Activated naive CD4-positive, alpha-beta T cell treated with anti-CD3 and anti-CD28 coated beads, Interleukin-2, amount 50 U/mL, for 24 hours (primary cell): ENCODE measurements around the gene TXNRD2.

Source experiments
- H3K27ac Mint-ChIP-seq: one replicate; pipeline ENCODE4 v1.8.0; 2021; ENCODE audit warnings: mild to moderate bottlenecking, mixed read lengths
- H3K27me3 Mint-ChIP-seq: one replicate; pipeline ENCODE4 v1.8.0; 2021; ENCODE audit warnings: mixed read lengths
- H3K36me3 Mint-ChIP-seq: one replicate; pipeline ENCODE4 v1.8.0; 2021; ENCODE audit warnings: mixed read lengths
- H3K4me1 Mint-ChIP-seq: one replicate; pipeline ENCODE4 v1.8.0; 2021; ENCODE audit warnings: mixed read lengths
- H3K4me3 Mint-ChIP-seq: one replicate; pipeline ENCODE4 v1.8.0; 2021; ENCODE audit warnings: mild to moderate bottlenecking, mixed read lengths
- H3K9me3 Mint-ChIP-seq: one replicate; pipeline ENCODE4 v1.8.0; 2021; ENCODE audit warnings: mixed read lengths

Gene TXNRD2

DNA sequence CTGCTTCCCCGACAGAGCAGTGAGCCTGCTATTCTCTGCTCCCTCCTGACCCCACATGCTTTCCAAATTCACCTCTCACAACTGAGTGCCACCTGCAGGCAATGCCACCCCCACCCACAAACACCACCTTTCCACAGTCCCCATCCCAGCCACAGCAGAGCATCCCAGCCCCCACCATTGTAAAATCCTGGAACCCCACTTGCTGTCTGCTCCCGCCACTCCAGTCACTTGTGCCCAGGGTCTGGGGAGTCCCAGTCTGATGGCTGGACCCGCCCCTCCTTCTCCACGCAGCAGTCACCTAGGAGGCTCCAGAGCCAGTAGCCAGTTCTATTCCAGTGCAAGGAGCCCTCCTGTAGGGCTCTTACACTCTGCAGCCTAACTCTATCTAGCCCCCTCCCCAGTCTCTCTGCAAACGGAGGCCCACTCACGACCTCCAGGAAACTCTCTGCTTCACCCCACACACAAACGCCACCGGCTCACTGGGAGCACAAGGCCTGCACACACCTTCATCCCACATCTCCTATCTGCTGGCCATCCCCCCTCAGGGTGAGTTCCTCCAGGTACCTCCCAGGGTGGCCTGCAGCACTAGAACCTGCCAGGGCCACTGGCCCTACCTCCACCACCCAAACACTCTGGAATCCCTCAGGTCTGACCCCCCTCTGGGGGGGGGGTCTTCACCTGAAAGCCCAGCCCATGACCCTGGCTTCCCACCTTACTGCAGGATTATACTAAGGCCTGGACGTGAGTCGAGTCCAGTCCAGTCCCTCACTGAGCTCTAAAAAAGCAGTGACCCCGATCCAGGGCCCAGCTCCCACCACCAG, 88.3 kb downstream of the TXNRD2 start:
- Mint-ChIP-seq H3K27me3 (no peaks in the 10 kb centered on the region), H3K4me3 (peak overlapping the region; percentile 97), H3K36me3 (peaks cover 3% of the 10 kb centered on the region), H3K27ac (peak overlapping the region; percentile 87), H3K4me1 (peaks cover 61% of the 10 kb centered on the region), H3K9me3 (no peaks in the 10 kb centered on the region)

DNA sequence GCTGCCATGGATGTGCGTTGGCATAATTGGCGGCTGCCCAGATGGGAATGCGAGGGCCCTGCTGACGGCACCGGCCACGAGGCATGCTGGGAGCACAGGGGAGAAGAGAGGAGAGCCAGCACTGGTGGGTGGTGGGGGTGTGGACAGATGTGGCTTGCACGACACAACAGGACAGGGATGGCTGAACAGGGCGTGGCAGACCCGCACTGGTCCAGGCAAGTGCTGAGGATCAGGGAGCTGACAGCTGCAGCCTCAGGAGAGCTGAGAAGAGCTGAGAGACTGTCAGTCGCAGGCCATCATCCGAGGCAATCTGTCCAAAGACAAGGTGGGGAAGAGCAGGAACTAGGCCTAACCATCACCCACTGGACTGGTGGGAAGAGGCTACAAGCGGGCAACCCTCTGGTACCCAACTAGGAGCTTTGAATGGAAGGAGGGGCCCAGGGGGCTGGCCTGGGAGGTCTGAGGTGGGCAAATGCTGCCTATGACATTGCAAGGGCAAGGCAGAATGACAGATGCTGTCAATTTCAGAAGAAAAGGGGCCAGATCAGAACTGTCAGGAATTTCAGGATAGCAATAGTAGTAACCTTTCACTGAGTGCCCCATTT, 89.3 kb downstream of the TXNRD2 start:
- Mint-ChIP-seq H3K27me3 (no peaks in the 10 kb centered on the region), H3K9me3 (no peaks in the 10 kb centered on the region), H3K4me3 (peak overlapping the region; percentile 97), H3K4me1 (peaks cover 57% of the 10 kb centered on the region), H3K27ac (no peak overlapping the region), H3K36me3 (peaks cover 2% of the 10 kb centered on the region)

GRCh38 chr22:19851291-19852176, 90.1 kb downstream of the TXNRD2 start:
- peak overlapping the region; percentile 24 for H3K4me3 Mint-ChIP-seq
- peaks cover 2% of the 10 kb centered on the region for H3K36me3 Mint-ChIP-seq
- H3K27me3 Mint-ChIP-seq, result no peaks in the 10 kb centered on the region
- H3K27ac Mint-ChIP-seq, result no peak overlapping the region
- peaks cover 50% of the 10 kb centered on the region for H3K4me1 Mint-ChIP-seq
- no peaks in the 10 kb centered on the region for H3K9me3 Mint-ChIP-seq

DNA sequence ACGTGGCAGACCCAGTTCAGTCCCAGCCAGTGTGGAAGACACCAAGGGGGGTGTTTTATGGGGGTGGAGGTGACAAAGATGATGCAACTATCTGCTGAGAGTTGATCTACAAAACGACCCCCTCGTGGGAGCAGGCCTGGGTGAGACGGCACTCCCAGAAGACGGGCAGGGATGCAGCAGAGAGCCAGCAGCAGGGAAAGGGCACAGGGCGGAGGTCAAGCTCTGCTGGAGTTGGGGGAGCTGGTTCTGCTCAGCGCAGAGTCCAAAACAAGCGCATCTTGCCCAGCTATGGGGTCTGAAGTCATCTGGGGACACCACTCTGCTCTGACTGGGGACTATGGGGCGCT, 90.9 kb downstream of the TXNRD2 start:
- H3K4me1 Mint-ChIP-seq, result peaks cover 50% of the 10 kb centered on the region
- peaks cover 2% of the 10 kb centered on the region for H3K36me3 Mint-ChIP-seq
- no peaks in the 10 kb centered on the region for H3K27me3 Mint-ChIP-seq
- no peak overlapping the region for H3K4me3 Mint-ChIP-seq
- no peak overlapping the region for H3K27ac Mint-ChIP-seq
- no peaks in the 10 kb centered on the region for H3K9me3 Mint-ChIP-seq

DNA sequence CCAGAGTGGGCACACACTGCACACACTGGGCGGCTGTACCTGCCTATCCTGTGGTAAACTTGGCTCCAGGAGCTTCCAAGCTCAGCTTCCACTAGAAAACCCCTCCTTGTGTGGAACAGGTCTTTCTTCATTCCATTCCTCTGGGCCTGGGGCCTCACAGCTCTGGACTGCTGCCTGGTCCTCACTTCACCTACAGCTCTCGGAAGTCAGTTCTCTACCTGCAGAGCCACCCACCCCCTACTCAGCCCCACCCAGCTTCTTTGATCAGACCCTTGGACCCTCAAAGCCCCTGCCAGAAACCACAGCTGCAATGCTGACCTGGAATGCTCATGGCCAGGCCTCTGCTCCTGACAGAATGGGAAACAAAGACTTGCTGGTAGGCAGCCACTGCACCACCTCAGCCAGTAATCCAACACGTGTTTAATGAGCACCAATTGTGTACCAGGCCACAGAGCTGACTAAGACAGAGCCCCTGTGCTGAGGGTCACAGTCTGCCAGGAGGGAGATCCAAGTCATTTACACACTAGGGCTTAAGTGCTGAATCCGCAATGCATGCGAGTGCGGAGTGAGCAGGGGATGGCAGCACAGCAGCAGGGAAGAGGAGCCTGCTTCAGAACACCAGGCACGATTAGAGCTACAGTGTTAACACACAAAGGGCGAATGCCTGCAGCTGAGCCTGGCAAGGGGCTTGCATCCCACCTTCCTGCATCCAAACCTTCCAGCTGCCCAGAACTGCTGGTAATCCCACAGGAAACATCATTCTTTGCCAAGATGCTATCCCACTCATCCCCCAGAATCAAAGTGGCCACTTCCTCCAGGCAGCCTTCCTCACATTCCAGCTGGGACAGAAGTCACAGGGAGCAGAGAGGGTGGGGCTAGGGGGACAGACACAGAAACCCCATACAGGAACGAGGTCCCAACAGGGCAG, 91.5 kb downstream of the TXNRD2 start:
- H3K4me1 Mint-ChIP-seq, result peaks cover 55% of the 10 kb centered on the region
- H3K9me3 Mint-ChIP-seq, result no peaks in the 10 kb centered on the region
- H3K4me3 Mint-ChIP-seq, result peak overlapping the region; percentile 23
- no peaks in the 10 kb centered on the region for H3K27me3 Mint-ChIP-seq
- peaks cover 2% of the 10 kb centered on the region for H3K36me3 Mint-ChIP-seq
- H3K27ac Mint-ChIP-seq, result peak overlapping the region; percentile 70

DNA sequence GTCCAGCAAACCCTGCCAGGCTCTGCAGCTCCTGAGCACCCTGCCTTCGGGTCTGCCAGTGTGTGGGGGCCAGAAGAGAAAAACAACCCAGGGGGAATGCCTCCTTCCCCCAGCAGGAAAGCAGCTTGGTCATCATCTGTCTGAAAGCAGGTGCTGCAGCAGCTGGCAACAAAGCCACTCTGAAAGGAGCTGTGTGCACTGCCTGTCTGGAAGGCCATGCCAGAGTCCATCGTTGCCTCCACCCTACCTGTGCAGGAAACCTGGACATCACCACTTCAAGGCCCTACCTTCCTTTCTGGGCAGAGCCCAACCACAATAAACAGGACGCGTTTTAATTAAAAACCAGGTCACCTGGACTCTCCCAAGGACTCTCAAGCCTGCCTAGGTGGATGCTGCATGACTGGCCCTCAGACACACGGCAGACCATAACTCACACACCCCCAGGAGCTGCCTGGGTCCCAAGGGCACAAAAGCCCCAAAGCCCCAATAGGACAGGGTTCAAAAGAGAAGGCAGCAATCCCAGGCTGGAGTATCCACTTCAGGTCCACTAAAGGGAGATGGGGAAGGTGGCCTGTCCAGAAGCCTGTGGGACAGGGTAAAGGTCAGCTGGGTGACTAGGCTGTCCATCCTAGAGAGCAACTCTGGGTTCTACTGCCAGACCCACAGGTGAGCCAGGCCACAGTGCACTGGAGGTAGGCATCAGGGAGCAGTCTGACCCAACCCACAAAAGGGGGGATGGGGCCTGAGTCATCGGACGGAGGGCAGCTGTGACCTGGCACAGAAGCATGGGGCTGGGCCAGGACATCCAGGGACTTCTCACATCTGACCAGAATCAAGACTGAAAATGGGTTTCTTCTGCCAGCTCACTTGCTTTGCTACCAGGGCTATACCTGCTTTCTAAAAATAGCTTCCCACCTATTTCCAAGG, 93.1 kb downstream of the TXNRD2 start:
- Mint-ChIP-seq H3K36me3 (peaks cover 2% of the 10 kb centered on the region), H3K27me3 (no peaks in the 10 kb centered on the region), H3K9me3 (no peaks in the 10 kb centered on the region), H3K27ac (no peak overlapping the region), H3K4me1 (peaks cover 62% of the 10 kb centered on the region), H3K4me3 (no peak overlapping the region)

DNA sequence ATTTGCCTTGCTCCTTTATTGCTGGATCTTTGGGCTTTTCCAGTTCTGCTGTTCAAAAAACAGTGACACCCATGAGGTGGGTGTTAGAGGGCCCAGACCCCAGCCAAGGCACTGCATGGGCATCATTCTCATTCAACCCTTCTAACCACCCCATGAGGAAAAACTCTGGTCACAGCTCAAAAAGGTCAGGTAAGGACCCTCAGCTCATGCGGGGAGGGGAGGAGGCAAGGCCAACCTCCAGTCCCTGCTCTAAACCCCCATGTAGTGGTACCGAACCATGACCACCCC, 94.3 kb downstream of the TXNRD2 start:
- no peaks in the 10 kb centered on the region for H3K27me3 Mint-ChIP-seq
- peaks cover 2% of the 10 kb centered on the region for H3K36me3 Mint-ChIP-seq
- H3K4me3 Mint-ChIP-seq, result no peak overlapping the region
- H3K4me1 Mint-ChIP-seq, result peaks cover 49% of the 10 kb centered on the region
- H3K27ac Mint-ChIP-seq, result no peak overlapping the region
- H3K9me3 Mint-ChIP-seq, result no peaks in the 10 kb centered on the region

- Mint-ChIP-seq H3K4me1 (peaks cover 46% of the 10 kb centered on the region), H3K27ac (no peak overlapping the region), H3K4me3 (no peak overlapping the region), H3K36me3 (no peaks in the 10 kb centered on the region), H3K27me3 (no peaks in the 10 kb centered on the region), H3K9me3 (no peaks in the 10 kb centered on the region)
These were observed 94.8 kb downstream of the TXNRD2 start for GRCh38 chr22:19846620-19847344.

GRCh38 chr22:19845054-19845722, 96.4 kb downstream of the TXNRD2 start:
- no peak overlapping the region for H3K4me3 Mint-ChIP-seq
- H3K27me3 Mint-ChIP-seq, result no peaks in the 10 kb centered on the region
- H3K36me3 Mint-ChIP-seq, result no peaks in the 10 kb centered on the region
- no peak overlapping the region for H3K27ac Mint-ChIP-seq
- peaks cover 49% of the 10 kb centered on the region for H3K4me1 Mint-ChIP-seq
- H3K9me3 Mint-ChIP-seq, result no peaks in the 10 kb centered on the region

DNA sequence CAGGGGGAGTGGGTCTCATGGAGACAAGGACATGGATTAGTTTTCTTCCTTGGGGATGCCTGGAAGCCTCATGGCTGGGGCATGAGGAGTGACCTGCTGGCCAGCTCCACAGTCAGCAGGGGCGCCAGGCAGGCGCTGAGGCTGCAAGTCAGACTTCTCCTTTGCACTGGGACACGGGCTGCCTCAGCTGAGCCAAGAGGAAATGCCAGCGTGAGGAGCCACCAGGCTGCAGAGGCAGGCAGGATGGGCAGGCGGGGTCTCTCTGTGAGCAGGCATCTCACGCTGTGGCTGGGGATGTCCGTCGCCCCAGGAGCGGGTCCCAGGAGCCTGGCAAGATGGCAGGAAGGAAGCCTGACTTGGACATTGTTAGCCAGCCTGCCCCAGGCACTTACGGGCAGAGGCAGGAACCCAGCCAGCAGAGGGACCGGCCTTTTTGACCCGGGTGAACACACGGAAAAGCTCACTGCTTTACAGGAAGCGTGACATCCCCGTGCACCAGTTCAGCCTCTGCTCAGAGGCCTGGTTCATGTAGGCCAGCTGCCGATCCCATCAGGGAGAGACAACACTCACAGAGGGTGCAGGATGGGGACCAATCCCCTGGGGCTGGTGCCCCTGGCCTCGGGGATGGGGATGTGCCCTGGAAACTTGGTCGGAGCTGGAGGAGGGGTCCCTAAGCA, 97.1 kb downstream of the TXNRD2 start:
- Mint-ChIP-seq H3K4me3 (peak overlapping the region; percentile 52), H3K27ac (peak overlapping the region; percentile 23), H3K9me3 (no peaks in the 10 kb centered on the region), H3K4me1 (peaks cover 45% of the 10 kb centered on the region), H3K27me3 (no peaks in the 10 kb centered on the region), H3K36me3 (no peaks in the 10 kb centered on the region)

DNA sequence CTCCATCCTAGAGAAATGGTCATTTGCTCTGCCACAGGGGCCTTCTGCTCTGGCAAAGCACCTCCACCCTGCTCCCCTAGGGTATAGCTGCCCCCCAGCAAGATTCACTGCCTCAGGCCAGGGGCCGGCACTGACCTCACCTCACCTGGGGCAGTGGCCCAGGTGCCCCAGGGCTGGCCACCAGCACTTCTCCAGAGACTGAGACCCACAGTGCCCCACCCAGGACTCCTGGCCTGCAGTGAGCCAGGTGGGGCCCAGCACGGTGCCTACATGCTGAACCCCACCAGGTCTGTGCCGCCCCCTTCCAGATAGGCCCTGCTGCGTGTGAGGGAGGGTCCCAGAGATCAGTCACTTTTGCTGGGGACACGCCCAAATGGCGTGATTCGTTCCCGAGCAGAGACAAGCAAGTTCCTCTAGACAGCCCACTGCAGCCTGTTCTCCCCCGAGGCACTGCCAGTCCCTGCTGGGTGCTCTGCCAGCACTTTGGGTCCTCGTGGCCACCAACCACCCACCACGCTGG, 97.7 kb downstream of the TXNRD2 start:
- H3K4me1 Mint-ChIP-seq, result peaks cover 46% of the 10 kb centered on the region
- no peak overlapping the region for H3K4me3 Mint-ChIP-seq
- H3K36me3 Mint-ChIP-seq, result no peaks in the 10 kb centered on the region
- H3K27me3 Mint-ChIP-seq, result no peaks in the 10 kb centered on the region
- H3K9me3 Mint-ChIP-seq, result no peaks in the 10 kb centered on the region
- no peak overlapping the region for H3K27ac Mint-ChIP-seq

DNA sequence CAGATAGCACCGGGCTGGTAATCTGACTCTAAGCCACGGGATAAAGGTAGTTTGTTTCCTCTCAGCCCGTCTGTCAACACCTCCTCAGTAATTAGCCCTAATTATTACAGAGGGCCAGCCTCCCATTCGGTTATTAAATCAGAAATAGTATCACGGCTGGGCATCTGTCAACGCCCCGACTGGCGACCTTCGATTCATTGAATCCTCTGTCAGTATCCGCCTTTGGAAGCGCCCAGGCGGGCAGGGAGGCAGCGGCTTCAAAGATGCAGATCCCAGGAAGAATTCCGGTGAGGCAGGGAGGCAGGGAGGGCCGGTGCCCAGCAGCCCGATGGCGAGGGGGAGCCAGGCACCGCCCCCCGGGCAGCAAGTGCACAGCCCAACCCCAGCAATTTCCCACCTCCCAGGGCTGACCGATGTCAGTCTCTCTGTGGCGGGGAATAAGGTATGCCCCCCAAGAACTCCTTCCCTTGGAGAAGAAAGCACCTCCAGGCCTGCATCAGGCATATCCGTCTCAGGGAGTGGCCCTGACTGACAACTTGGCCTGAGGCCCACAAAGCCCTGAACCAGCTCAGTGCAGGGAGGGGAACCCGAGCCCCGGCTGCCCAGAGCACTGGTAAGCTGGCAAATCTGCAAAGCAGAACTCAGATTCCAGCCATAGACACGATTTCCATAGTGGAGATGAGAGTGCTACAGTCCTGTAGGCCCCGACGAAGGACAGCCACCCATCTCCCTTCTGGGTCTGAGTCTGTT, 98.3 kb downstream of the TXNRD2 start:
- Mint-ChIP-seq H3K9me3 (no peaks in the 10 kb centered on the region), H3K27me3 (no peaks in the 10 kb centered on the region), H3K4me1 (peaks cover 46% of the 10 kb centered on the region), H3K4me3 (no peak overlapping the region), H3K36me3 (no peaks in the 10 kb centered on the region), H3K27ac (no peak overlapping the region)
